A549 (cell line): ENCODE results near the gene SNRK. TPM values are rescaled to one million over a fixed set of nuclear protein-coding genes. Genes with fewer than 3 reads are reported as not detected.

Experiments used
- ATAC-seq, 2 experiments: fragments of 200-7000 bp in 1 of 2; fragments of >200 bp in 1 of 2; cut with Nextera tagmentation in 1 of 2; cut with Tn5 transposase in 1 of 2; 3 replicates each; pipeline versions ENCODE4 v1.8.0 to v1.9.1; 2018 to 2020; ENCODE audit warnings: mild to moderate bottlenecking in 1 of 2, moderate library complexity in 1 of 2
- CTCF ChIA-PET: fragments of 300-600 bp; sonication (Branson Sonifier 250); formaldehyde crosslinking; extraction: SDS; loops from one replicate; lab custom pipeline; 2021; ENCODE audit warnings: antibody characterized with exemption, inconsistent platforms; lab: Yijun Ruan, JAX
- POLR2A ChIA-PET: fragments of 350-600 bp; formaldehyde crosslinking; extraction: SDS; loops from one replicate; lab custom pipeline; 2021; ENCODE audit warnings: antibody characterized with exemption, inconsistent platforms; lab: Yijun Ruan, JAX
- DNase-seq, 2 experiments: peaks; one replicate each; pipeline versions ENCODE4 v3.0.0 to v3.0.0-alpha.2; 2011 to 2016; ENCODE audit warnings: low read depth in 1 of 2, low spot score in 1 of 2
- FAIRE-seq: peaks from 2 replicates; lab custom pipeline; 2011; peaks lifted over from hg19 to GRCh38; lab: Jason Lieb, UNC
- H3K27ac ChIP-seq, 2 experiments: fragments of >200 bp; sonication (Bioruptor Twin); formaldehyde crosslinking; 3 replicates each; pipeline ENCODE4 v1.5.1; 2016 to 2017
- H3K4me1 ChIP-seq: fragments of >200 bp; sonication (Bioruptor Twin); formaldehyde crosslinking; 3 replicates; pipeline ENCODE4 v1.6.1; 2016
- H3K4me2 ChIP-seq: fragments of >200 bp; sonication (Bioruptor Twin); formaldehyde crosslinking; 3 replicates; pipeline ENCODE4 v1.6.1; 2016
- H3K4me3 ChIP-seq: fragments of >200 bp; sonication (Bioruptor Twin); formaldehyde crosslinking; 3 replicates; pipeline ENCODE4 v1.5.1; 2016
- H3K9me3 ChIP-seq: fragments of >200 bp; sonication (Bioruptor Twin); formaldehyde crosslinking; 3 replicates; pipeline ENCODE4 v1.6.1; 2016
- BCL3 ChIP-seq: fragments of >200 bp; sonication (Bioruptor Twin); formaldehyde crosslinking; IDR thresholded peaks from 3 replicates; pipeline ENCODE4 v1.6.1; 2016
- CEBPB ChIP-seq, 2 experiments: fragments of >200 bp in 1 of 2; sonication (Bioruptor Twin) in 1 of 2; formaldehyde crosslinking in 1 of 2; IDR thresholded peaks; 2 replicates each; pipeline ENCODE4 v1.6.1; 2012 to 2016
- CTCF ChIP-seq: fragments of >200 bp; sonication (Bioruptor Twin); formaldehyde crosslinking; IDR thresholded peaks from 3 replicates; pipeline ENCODE4 v1.5.1; 2016
- E2F6 ChIP-seq: IDR thresholded peaks from 2 replicates; pipeline ENCODE4 v1.6.1; 2012; ENCODE audit warnings: low read depth, borderline replicate concordance
- EHMT2 ChIP-seq: fragments of 200-600 bp; sonication (generic); IDR thresholded peaks from 2 replicates; pipeline ENCODE4 v1.6.1; 2016; ENCODE audit warnings: antibody characterized with exemption, low read depth, mild to moderate bottlenecking, moderate library complexity
- ELK1 ChIP-seq: fragments of 150-350 bp; IDR thresholded peaks from 2 replicates; pipeline ENCODE4 v1.6.1; 2014; ENCODE audit warnings: low read depth, mild to moderate bottlenecking, low read length
- FOXS1 ChIP-seq: fragments of 250-450 bp; sonication (Bioruptor Pico); IDR thresholded peaks from 2 replicates; pipeline ENCODE4 v1.5.0; 2020; ENCODE audit warnings: mild to moderate bottlenecking, moderate library complexity
- HEYL ChIP-seq: fragments of 250-450 bp; sonication (Bioruptor Pico); IDR thresholded peaks from 2 replicates; pipeline ENCODE4 v1.8.0; 2021; ENCODE audit warnings: mild to moderate bottlenecking, moderate library complexity
- HMGXB4 ChIP-seq: fragments of 250-450 bp; sonication (Bioruptor Pico); IDR thresholded peaks from 2 replicates; pipeline ENCODE4 v1.5.0; 2021; ENCODE audit warnings: mild to moderate bottlenecking, moderate library complexity, borderline replicate concordance
- KDM1A ChIP-seq: fragments of 200-600 bp; sonication (generic); IDR thresholded peaks from 2 replicates; pipeline ENCODE4 v1.6.1; 2016; ENCODE audit warnings: low read depth, mild to moderate bottlenecking
- MYC ChIP-seq: IDR thresholded peaks from 2 replicates; pipeline ENCODE4 v1.6.1; 2012; ENCODE audit warnings: mild to moderate bottlenecking, inconsistent platforms, low read length, improper control_type of control experiment, borderline replicate concordance
- RFX5 ChIP-seq: fragments of 450-650 bp; IDR thresholded peaks from 2 replicates; pipeline ENCODE4 v1.7.1; 2014; ENCODE audit warnings: antibody characterized with exemption, mild to moderate bottlenecking, moderate library complexity
- RNF2 ChIP-seq: fragments of 200-600 bp; sonication (generic); IDR thresholded peaks from 2 replicates; pipeline ENCODE4 v1.6.1; 2016; ENCODE audit warnings: low read depth, mild to moderate bottlenecking, antibody characterized with exemption, moderate library complexity, borderline replicate concordance
- SREBF2 ChIP-seq: fragments of 450-650 bp; IDR thresholded peaks from 2 replicates; pipeline ENCODE4 v1.6.1; 2014; ENCODE audit warnings: mild to moderate bottlenecking, moderate library complexity
- TP53 ChIP-seq: fragments of 250-450 bp; sonication (Bioruptor Pico); IDR thresholded peaks from 2 replicates; pipeline ENCODE4 v1.5.0; 2021; ENCODE audit warnings: mild to moderate bottlenecking, moderate library complexity
- ZC3H11A ChIP-seq: fragments of 450-650 bp; IDR thresholded peaks from 2 replicates; pipeline ENCODE4 v1.6.1; 2014; ENCODE audit warnings: antibody characterized with exemption, mild to moderate bottlenecking
- ZNF302 ChIP-seq: fragments of 250-450 bp; sonication (Bioruptor Pico); IDR thresholded peaks from 2 replicates; pipeline ENCODE4 v1.9.0; 2021; ENCODE audit warnings: inconsistent platforms, mild to moderate bottlenecking, moderate library complexity
- WGBS: methylation state at CpG from one replicate; pipeline ENCODE4 v1.1.6; 2017; ENCODE audit errors: missing lambda C conversion rate; 5-methylcytosine and 5-hydroxymethylcytosine counted together
- polyA plus RNA-seq, 4 experiments: library from polyadenylated mRNA; depleted of rRNA in 3 of 4; stranded (reverse); fragments of >200 nt; fragmentation: RNase III in 1 of 4; extraction: RNeasy Plus Mini Kit Qiagen cat#74134 plus additional on column Dnase treatment in 1 of 4; gene quantifications; 2 replicates in 3 of 4; 3 replicates in 1 of 4; pipeline ENCODE4 v1.2.3, GENCODE V29; 2011 to 2017

SNRK gene
- polyA plus RNA-seq, 2 of the 4 experiments (the other 2 are of a cell fraction), result 3.5 to 7.2 TPM

GRCh38 chr3:43334976-43335375 lies 48.6 kb downstream of the SNRK start (continued):
- TF ChIP-seq EHMT2 (no peak), CEBPB (IDR thresholded peaks at IDR 0.05) (no peak)

GRCh38 chr3:43335799-43336198 lies 49.5 kb downstream of the SNRK start:
- H3K27ac ChIP-seq, result no peak overlapping the region
- POLR2A ChIA-PET, result no interaction called here
- 96% methylated on average over 1 of the region's 1 CpG for WGBS
- CTCF ChIA-PET, result no interaction called here
- DNase-seq (no peak), FAIRE-seq (no peak), ATAC-seq (no peak)
- H3K4me2 ChIP-seq, result no peak overlapping the region
- no peak overlapping the region for H3K4me3 ChIP-seq
- H3K9me3 ChIP-seq, result peaks cover 33% of the 10 kb centered on the region
- TF ChIP-seq MYC (no peak), ZNF302 (CRISPR knock-in tag) (no peak), KDM1A (no peak), E2F6 (no peak), TP53 (CRISPR knock-in tag) (no peak), RNF2 (no peak), CTCF (no peak), HMGXB4 (no peak), BCL3 (no peak), RFX5 (no peak)
- no peaks in the 10 kb centered on the region for H3K4me1 ChIP-seq

- ChIA-PET POLR2A (no interaction called here), CTCF (no interaction called here)
- Histone ChIP-seq H3K4me1 (no peaks in the 10 kb centered on the region), H3K27ac (no peak overlapping the region), H3K9me3 (peaks cover 33% of the 10 kb centered on the region), H3K4me2 (no peak overlapping the region), H3K4me3 (no peak overlapping the region)
- TF ChIP-seq ZC3H11A (no peak), FOXS1 (CRISPR knock-in tag) (peak; percentile 47; the same call in 1 of the 2 replicates), ELK1 (no peak), HEYL (CRISPR knock-in tag) (no peak), SREBF2 (no peak)
- FAIRE-seq, result no peak
- DNase-seq, result peak in 1 of 2 experiments; percentile 32
- ATAC-seq, result no peak
- 68% methylated on average over 2 of the region's 2 CpGs for WGBS
These were observed 52.0 kb downstream of the SNRK start for GRCh38 chr3:43338295-43338694.
